Astrocyte (in vitro differentiated cells and primary cell): ENCODE data around the gene ZSCAN5B. TPM values are rescaled to one million over a fixed set of nuclear protein-coding genes. Genes with fewer than 3 reads are reported as not detected.
"Not testable (repeated sequence)": the region's sequence is repeated elsewhere in the genome, so short reads cannot be mapped to it uniquely, and the experiment has no call there.

ENCODE experiments used
- DNase-seq: peaks from one replicate; pipeline ENCODE4 v3.0.0-alpha.2; 2010; ENCODE audit warnings: low read depth
- FAIRE-seq: peaks from 2 replicates; lab custom pipeline; 2011; peaks lifted over from hg19 to GRCh38; lab: Jason Lieb, UNC
- H2AFZ ChIP-seq: 2 replicates; pipeline ENCODE4 v1.6.0; 2012; ENCODE audit warnings: low read depth, low read length, inconsistent platforms
- H3K27ac ChIP-seq: 2 replicates; pipeline ENCODE4 v1.5.1; 2011; ENCODE audit warnings: low read depth, low read length, inconsistent platforms
- H3K27me3 ChIP-seq: 2 replicates; pipeline ENCODE4 v1.6.0; 2011; ENCODE audit warnings: low read length, inconsistent platforms; ENCODE audit not compliant: insufficient read depth
- H3K36me3 ChIP-seq: 2 replicates; pipeline ENCODE4 v1.5.1; 2011; ENCODE audit warnings: low read length, inconsistent platforms; ENCODE audit not compliant: insufficient read depth
- H3K4me1 ChIP-seq: 2 replicates; pipeline ENCODE4 v1.5.1; 2011; ENCODE audit warnings: low read length, inconsistent platforms; ENCODE audit not compliant: insufficient read depth
- H3K4me2 ChIP-seq: 2 replicates; pipeline ENCODE4 v1.6.0; 2012; ENCODE audit warnings: low read length, inconsistent platforms
- H3K4me3 ChIP-seq: 2 replicates; pipeline ENCODE4 v1.5.1; 2011; ENCODE audit warnings: low read depth, mild to moderate bottlenecking, low read length, inconsistent platforms; ENCODE audit not compliant: insufficient read depth
- H3K79me2 ChIP-seq: 2 replicates; pipeline ENCODE4 v1.6.0; 2012; ENCODE audit warnings: mild to moderate bottlenecking, low read length, inconsistent platforms; ENCODE audit not compliant: insufficient read depth
- H3K9ac ChIP-seq: 2 replicates; pipeline ENCODE4 v1.6.0; 2012; ENCODE audit warnings: mild to moderate bottlenecking, low read length, inconsistent platforms
- H3K9me3 ChIP-seq: 2 replicates; pipeline ENCODE4 v1.5.1; 2012; ENCODE audit warnings: low read depth, mild to moderate bottlenecking, low read length, inconsistent platforms; ENCODE audit not compliant: insufficient read depth
- H4K20me1 ChIP-seq: 2 replicates; pipeline ENCODE4 v1.6.0; 2012; ENCODE audit warnings: low read length, inconsistent platforms; ENCODE audit not compliant: insufficient read depth
- H3K27ac Mint-ChIP-seq: one replicate; pipeline ENCODE4 v1.8.0; 2021; ENCODE audit warnings: mild to moderate bottlenecking, mixed read lengths; ENCODE audit not compliant: unreplicated experiment
- H3K27me3 Mint-ChIP-seq: one replicate; pipeline ENCODE4 v1.8.0; 2021; ENCODE audit warnings: low read depth, mixed read lengths; ENCODE audit not compliant: unreplicated experiment
- H3K36me3 Mint-ChIP-seq: one replicate; pipeline ENCODE4 v1.8.0; 2021; ENCODE audit warnings: low read depth, mixed read lengths; ENCODE audit not compliant: unreplicated experiment
- H3K4me1 Mint-ChIP-seq: one replicate; pipeline ENCODE4 v1.8.0; 2021; ENCODE audit warnings: low read depth, mixed read lengths; ENCODE audit not compliant: unreplicated experiment
- H3K4me3 Mint-ChIP-seq: one replicate; pipeline ENCODE4 v1.8.0; 2021; ENCODE audit warnings: mild to moderate bottlenecking, moderate library complexity, mixed read lengths; ENCODE audit not compliant: unreplicated experiment
- H3K9me3 Mint-ChIP-seq: one replicate; pipeline ENCODE4 v1.8.0; 2021; ENCODE audit warnings: mild to moderate bottlenecking, mixed read lengths; ENCODE audit not compliant: unreplicated experiment
- EZH2 ChIP-seq: IDR thresholded peaks from 2 replicates; pipeline ENCODE4 v1.6.1; 2012; ENCODE audit warnings: mild to moderate bottlenecking, low read length, inconsistent platforms; ENCODE audit not compliant: insufficient read depth
- total RNA-seq: library from RNA; stranded (reverse); gene quantifications from 2 replicates; pipeline ENCODE4 v1.2.1, GENCODE V29; 2021
- TF ChIP-seq, protein P1 (sequence below): IDR thresholded peaks from 2 replicates; pipeline ENCODE4 v1.5.1; 2011; ENCODE audit warnings: low read depth, mild to moderate bottlenecking, inconsistent platforms, low read length, moderate library complexity; ENCODE audit not compliant: insufficient read depth

The ZSCAN5B gene
- total RNA-seq, 1 donor from 2014 or later = not detected

DNA sequence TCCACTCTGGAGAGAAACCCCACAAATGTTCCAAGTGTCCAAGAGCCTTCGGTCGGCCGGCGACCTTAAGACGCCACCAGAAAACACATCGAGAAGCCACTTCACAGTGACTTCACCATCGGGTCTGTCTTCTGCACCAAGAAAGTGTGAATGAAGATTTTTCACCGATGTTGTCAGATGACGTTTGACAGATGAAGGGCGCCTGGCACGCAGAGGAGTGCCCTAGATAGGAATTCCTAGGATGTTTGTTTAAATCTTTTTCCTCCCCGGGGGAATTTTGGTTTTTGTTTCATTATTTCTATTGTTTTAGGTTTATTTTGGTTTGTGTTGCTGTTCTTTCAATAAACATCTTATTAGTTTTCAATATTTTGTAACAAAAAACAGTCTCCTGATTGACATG, 11.5 kb upstream of the ZSCAN5B start:
- H3K4me3 ChIP-seq = no peak overlapping the region
- no peaks in the 10 kb centered on the region for H3K27me3 ChIP-seq
- no peaks in the 10 kb centered on the region for H3K36me3 ChIP-seq
- no peaks in the 10 kb centered on the region for H3K4me1 ChIP-seq
- H3K4me2 ChIP-seq = no peak overlapping the region
- Mint-ChIP-seq H3K4me1 (no peaks in the 10 kb centered on the region), H3K27me3 (peaks cover 30% of the 10 kb centered on the region), H3K9me3 (peaks cover 4% of the 10 kb centered on the region), H3K27ac (no peak overlapping the region), H3K36me3 (no peaks in the 10 kb centered on the region), H3K4me3 (no peak overlapping the region)
- H3K79me2 ChIP-seq = no peaks in the 10 kb centered on the region
- DNase-seq = no peak
- no peak overlapping the region for H3K27ac ChIP-seq
- FAIRE-seq = no peak
- no peak overlapping the region for H2AFZ ChIP-seq
- TF ChIP-seq EZH2 = no peak
- TF ChIP-seq, protein P1, sequence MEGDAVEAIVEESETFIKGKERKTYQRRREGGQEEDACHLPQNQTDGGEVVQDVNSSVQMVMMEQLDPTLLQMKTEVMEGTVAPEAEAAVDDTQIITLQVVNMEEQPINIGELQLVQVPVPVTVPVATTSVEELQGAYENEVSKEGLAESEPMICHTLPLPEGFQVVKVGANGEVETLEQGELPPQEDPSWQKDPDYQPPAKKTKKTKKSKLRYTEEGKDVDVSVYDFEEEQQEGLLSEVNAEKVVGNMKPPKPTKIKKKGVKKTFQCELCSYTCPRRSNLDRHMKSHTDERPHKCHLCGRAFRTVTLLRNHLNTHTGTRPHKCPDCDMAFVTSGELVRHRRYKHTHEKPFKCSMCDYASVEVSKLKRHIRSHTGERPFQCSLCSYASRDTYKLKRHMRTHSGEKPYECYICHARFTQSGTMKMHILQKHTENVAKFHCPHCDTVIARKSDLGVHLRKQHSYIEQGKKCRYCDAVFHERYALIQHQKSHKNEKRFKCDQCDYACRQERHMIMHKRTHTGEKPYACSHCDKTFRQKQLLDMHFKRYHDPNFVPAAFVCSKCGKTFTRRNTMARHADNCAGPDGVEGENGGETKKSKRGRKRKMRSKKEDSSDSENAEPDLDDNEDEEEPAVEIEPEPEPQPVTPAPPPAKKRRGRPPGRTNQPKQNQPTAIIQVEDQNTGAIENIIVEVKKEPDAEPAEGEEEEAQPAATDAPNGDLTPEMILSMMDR = no peak
- no peaks in the 10 kb centered on the region for H3K9me3 ChIP-seq
- no peaks in the 10 kb centered on the region for H4K20me1 ChIP-seq
- H3K9ac ChIP-seq = no peak overlapping the region

GRCh38 chr19:56207581-56207980, 10.0 kb upstream of the ZSCAN5B start:
- H3K4me2 ChIP-seq, H3K36me3 ChIP-seq, H3K4me1 ChIP-seq, H3K9me3 Mint-ChIP-seq, H3K36me3 Mint-ChIP-seq, DNase-seq, H3K27me3 ChIP-seq, H3K4me3 ChIP-seq, H3K4me3 Mint-ChIP-seq, H3K9ac ChIP-seq, H3K79me2 ChIP-seq, H3K27ac Mint-ChIP-seq, H2AFZ ChIP-seq, H3K9me3 ChIP-seq, FAIRE-seq, H4K20me1 ChIP-seq, H3K4me1 Mint-ChIP-seq, H3K27ac ChIP-seq: not testable (repeated sequence)
- H3K27me3 Mint-ChIP-seq = peaks cover 34% of the 10 kb centered on the region

DNA sequence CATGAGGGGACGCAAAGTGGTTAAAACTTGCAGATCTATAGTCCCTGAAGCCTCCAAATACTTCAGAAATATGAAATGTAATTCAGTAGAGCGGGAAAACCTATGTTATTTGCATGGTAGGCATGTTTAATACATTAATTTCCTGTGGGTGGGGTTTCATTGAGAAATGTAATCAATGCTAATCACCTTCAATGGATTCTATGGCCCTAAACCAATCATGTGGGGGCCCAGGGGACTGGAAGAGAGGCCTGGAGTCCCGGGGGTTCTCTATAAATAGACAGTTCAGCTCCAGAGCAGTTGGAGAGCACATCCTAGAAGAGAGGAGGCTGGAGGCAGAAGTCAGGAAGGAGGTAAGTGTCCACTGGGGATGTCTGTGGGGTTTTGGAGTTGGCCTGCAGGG, 4.4 kb upstream of the ZSCAN5B start, which contains the start of gene ZSCAN5C:
ZSCAN5C (plus strand) TSS at position 301 of the 400 bp plus-strand sequence. CDS start 3,641 bp downstream, outside the sequence.
- no peak within 1 kb of the TSS for H3K27ac Mint-ChIP-seq
- no peak for FAIRE-seq

More for the DNA sequence above, 4.4 kb upstream of the ZSCAN5B start, which contains the start of gene ZSCAN5C:
- Histone ChIP-seq H3K79me2 (no peaks in the 10 kb centered on the region), H3K27me3 (no peaks in the 10 kb centered on the region), H3K27ac (no peak within 1 kb of the TSS), H3K4me2 (no peak within 1 kb of the TSS), H3K36me3 (no peaks in the 10 kb centered on the region), H3K4me3 (no peak within 1 kb of the TSS), H4K20me1 (no peaks in the 10 kb centered on the region), H3K4me1 (no peaks in the 10 kb centered on the region), H3K9me3 (no peaks in the 10 kb centered on the region), H2AFZ (no peak within 1 kb of the TSS), H3K9ac (no peak within 1 kb of the TSS)
- no peak for DNase-seq
- peaks cover 26% of the 10 kb centered on the region for H3K27me3 Mint-ChIP-seq
- H3K4me1 Mint-ChIP-seq = no peaks in the 10 kb centered on the region
- H3K4me3 Mint-ChIP-seq = no peak within 1 kb of the TSS
- TF ChIP-seq, protein P1 = no peak
- no peaks in the 10 kb centered on the region for H3K9me3 Mint-ChIP-seq
- no peaks in the 10 kb centered on the region for H3K36me3 Mint-ChIP-seq
